Thoracic aorta (tissue), 2 donors: ENCODE results near the gene CFAP52. TPM values are rescaled to one million over a fixed set of nuclear protein-coding genes. Genes with fewer than 3 reads are reported as not detected.

Experiments
- ATAC-seq: fragments of 150-250 bp; one replicate; pipeline ENCODE4 v1.8.0; 2017; ENCODE audit warnings: low read depth; ENCODE audit not compliant: insufficient number of reproducible peaks, low FRiP score
- DNase-seq: peaks from one replicate; pipeline ENCODE4 v3.0.0-alpha.2; 2020; ENCODE audit warnings: low spot score
- H3K27ac ChIP-seq, 2 donors: fragments of 200-600 bp; sonication (generic); 1 replicate in 1 of 2; 2 replicates in 1 of 2; pipeline ENCODE4 v1.5.1; 2016; ENCODE audit warnings: mild to moderate bottlenecking in 2 of 2, moderate library complexity in 2 of 2
- H3K27me3 ChIP-seq: fragments of 200-600 bp; sonication (generic); replicated peaks from 2 replicates; pipeline ENCODE4 v1.6.0; 2016; ENCODE audit warnings: mild to moderate bottlenecking; ENCODE audit not compliant: insufficient read depth
- H3K36me3 ChIP-seq: fragments of 200-600 bp; sonication (generic); one replicate; pipeline ENCODE4 v1.5.1; 2016
- H3K4me1 ChIP-seq, 2 donors: fragments of 200-600 bp; sonication (generic); 1 replicate in 1 of 2; 2 replicates in 1 of 2; pipeline versions ENCODE4 v1.5.1 to v1.6.0; 2016; ENCODE audit warnings: low read depth in 2 of 2, mild to moderate bottlenecking in 1 of 2; ENCODE audit not compliant: control insufficient read depth in 1 of 2
- H3K4me3 ChIP-seq: fragments of 200-600 bp; sonication (generic); 2 replicates; pipeline ENCODE4 v1.5.1; 2016; ENCODE audit warnings: mild to moderate bottlenecking
- H3K9me3 ChIP-seq: fragments of 200-600 bp; sonication (generic); 2 replicates; pipeline ENCODE4 v1.5.1; 2016
- CTCF ChIP-seq: fragments of 200-600 bp; sonication (generic); IDR thresholded peaks from one replicate; pipeline ENCODE4 v1.5.1; 2019; ENCODE audit warnings: antibody characterized with exemption
- total RNA-seq, 2 donors: library from RNA; depleted of rRNA; stranded (reverse); fragments of >200 nt; gene quantifications; one replicate each; pipeline versions ENCODE4 v1.1.0 to v1.2.3, GENCODE V29; 2016

Gene CFAP52
- total RNA-seq, 2 donors from 2014 or later, result not detected

GRCh38 chr17:9532715-9533114 is 43.7 kb upstream of the CFAP52 start:
- Histone ChIP-seq H3K9me3 (no peaks in the 10 kb centered on the region), H3K4me1 (peaks cover 0 to 10% of the 10 kb centered on the region in 2 donors), H3K27ac (no peak overlapping the region), H3K4me3 (no peak overlapping the region), H3K27me3 (no peaks in the 10 kb centered on the region), H3K36me3 (no peaks in the 10 kb centered on the region)
- no peak for TF ChIP-seq CTCF
- no peak for ATAC-seq
- no peak for DNase-seq

GRCh38 chr17:9533441-9533840 is 43.0 kb upstream of the CFAP52 start:
- H3K9me3 ChIP-seq, result no peaks in the 10 kb centered on the region
- H3K36me3 ChIP-seq, result no peaks in the 10 kb centered on the region
- H3K4me1 ChIP-seq, result peaks cover 0 to 10% of the 10 kb centered on the region in 2 donors
- H3K4me3 ChIP-seq, result no peak overlapping the region
- no peak overlapping the region for H3K27ac ChIP-seq
- no peaks in the 10 kb centered on the region for H3K27me3 ChIP-seq
- no peak for TF ChIP-seq CTCF
- DNase-seq (no peak), ATAC-seq (no peak)

DNA sequence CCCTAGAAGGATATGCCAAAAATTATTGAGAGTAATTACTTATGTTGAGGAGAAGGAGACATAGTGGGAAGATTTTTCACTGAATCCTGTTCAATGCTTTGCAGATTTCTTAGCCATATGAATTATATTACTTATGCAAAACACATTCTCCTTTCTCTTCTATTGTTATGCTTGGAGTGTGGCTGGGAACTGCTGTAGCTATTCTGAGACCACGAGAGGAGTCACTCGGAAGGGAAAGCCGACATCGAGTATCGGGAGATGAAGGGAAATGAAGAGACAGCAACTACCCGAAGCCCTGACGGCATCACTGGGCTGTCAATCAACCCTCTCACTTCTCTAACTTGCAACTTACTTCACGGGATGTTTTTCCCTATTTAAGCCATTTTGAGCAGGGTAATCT is 40.4 kb upstream of the CFAP52 start:
- Histone ChIP-seq H3K27ac (no peak overlapping the region), H3K27me3 (no peaks in the 10 kb centered on the region), H3K9me3 (no peaks in the 10 kb centered on the region), H3K4me1 (peaks cover 0 to 10% of the 10 kb centered on the region in 2 donors), H3K4me3 (no peak overlapping the region), H3K36me3 (no peaks in the 10 kb centered on the region)
- ATAC-seq (no peak), DNase-seq (no peak)
- TF ChIP-seq CTCF, result no peak

GRCh38 chr17:9537177-9537776 is 39.2 kb upstream of the CFAP52 start:
- Histone ChIP-seq H3K4me1 (peaks cover 0 to 10% of the 10 kb centered on the region in 2 donors), H3K9me3 (no peaks in the 10 kb centered on the region), H3K36me3 (no peaks in the 10 kb centered on the region), H3K4me3 (no peak overlapping the region), H3K27ac (no peak overlapping the region), H3K27me3 (no peaks in the 10 kb centered on the region)
- no peak for TF ChIP-seq CTCF
- ATAC-seq, result no peak
- no peak for DNase-seq

DNA sequence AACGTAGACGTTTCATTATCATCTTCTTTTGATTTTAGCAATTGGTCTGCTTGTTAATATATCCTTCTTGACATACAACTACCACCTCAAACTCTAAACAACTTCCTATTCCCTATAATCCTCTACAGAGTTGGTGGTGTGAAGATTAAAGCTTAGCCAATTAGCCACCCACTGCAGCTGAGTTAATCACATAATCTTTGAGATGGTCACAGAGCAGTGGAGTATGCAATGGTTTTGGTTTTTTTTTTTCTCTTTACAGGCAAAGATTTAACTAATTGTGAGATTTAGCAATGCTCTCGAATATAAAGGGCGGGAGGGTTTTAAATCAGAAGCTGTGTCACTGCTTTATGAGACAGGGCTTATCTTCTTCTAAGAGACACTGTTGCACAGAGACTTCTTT is 37.8 kb upstream of the CFAP52 start:
- no peak for TF ChIP-seq CTCF
- Histone ChIP-seq H3K4me1 (peaks cover 0 to 10% of the 10 kb centered on the region in 2 donors), H3K9me3 (no peaks in the 10 kb centered on the region), H3K36me3 (no peaks in the 10 kb centered on the region), H3K27me3 (no peaks in the 10 kb centered on the region), H3K27ac (no peak overlapping the region), H3K4me3 (no peak overlapping the region)
- DNase-seq (no peak), ATAC-seq (no peak)
